Measurements from ENCODE around the gene MYO1G.
"Not testable (repeated sequence)": the region's sequence is repeated elsewhere in the genome, so short reads cannot be mapped to it uniquely, and the experiment has no call there.

The MYO1G gene

DNA sequence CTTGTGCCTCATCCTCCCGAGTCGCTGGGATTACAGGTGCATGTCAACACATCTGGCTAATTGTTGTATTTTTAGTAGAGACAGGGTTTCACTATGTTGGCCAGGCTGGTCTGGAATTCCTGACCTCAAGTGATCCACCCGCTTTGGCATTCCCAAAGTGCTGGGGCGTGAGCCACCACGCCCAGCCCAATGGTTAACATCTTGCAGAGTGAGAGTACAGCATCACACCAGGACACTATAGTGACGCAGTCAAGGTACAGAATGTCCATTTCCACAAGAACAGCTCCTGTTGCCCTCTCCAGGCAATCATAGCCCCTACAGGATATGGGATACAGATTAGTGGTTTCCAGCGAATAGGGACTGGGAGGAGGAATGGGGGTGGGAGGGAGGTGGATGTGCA lies 34.0 kb downstream of the MYO1G start:
- in situ Hi-C loops (cut with HindIII; ENCODE audit: low sequenced_read_pairs) = no loop called here
- TF ChIP-seq CTCF (IDR thresholded peaks at IDR 0.05; ENCODE audit: low read depth, low read length, missing control alignments) = no peak
- no peak for DNase-seq (ENCODE audit: low read depth)
- no peak overlapping the region for H3K4me3 ChIP-seq (ENCODE audit: low read depth, low read length)

DNA sequence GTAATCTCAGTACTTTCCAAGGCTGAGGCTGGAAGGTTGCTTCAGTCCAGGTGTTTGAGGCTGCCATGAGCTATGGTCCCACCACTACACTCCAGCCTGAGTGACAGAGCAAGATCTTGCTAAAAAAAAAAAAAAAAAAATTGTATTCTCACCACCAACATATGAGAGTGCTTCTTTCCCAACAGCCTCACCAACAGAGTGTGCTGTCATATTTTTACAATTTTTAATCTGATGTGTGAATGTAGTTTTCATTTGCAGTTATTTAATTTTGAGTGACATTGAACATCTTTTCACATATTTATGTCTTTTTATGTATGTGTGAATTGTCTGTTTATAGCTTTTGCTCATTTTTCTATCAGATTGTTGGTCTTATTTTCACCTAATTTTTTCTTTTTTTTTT lies 35.2 kb downstream of the MYO1G start:
- no peak overlapping the region for H3K4me3 ChIP-seq (ENCODE audit: low read depth, low read length)
- in situ Hi-C loops (cut with HindIII; ENCODE audit: low sequenced_read_pairs) = no loop called here
- no peak for DNase-seq (ENCODE audit: low read depth)
- no peak for TF ChIP-seq CTCF (IDR thresholded peaks at IDR 0.05; ENCODE audit: low read depth, low read length, missing control alignments)

DNA sequence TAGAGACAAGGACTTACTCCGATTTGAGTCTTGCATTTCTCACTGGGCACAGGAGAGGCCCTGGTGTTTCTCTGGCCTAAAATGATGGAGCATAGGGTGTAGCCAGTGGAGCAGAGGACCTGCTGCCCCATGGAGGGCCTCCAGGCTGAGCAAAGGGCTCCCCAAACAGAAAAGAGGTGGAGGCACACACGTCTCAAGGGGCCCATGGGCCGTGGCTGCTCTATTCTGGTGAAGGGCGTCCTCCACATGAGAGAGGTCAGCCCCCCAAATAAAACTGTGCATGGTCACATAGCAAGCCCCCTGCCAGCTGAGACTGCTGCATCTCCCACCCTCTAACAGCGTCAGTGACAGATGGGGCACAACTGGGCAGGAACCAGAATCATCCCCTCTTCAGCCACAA lies 41.4 kb downstream of the MYO1G start:
- H3K4me3 ChIP-seq (ENCODE audit: low read depth, low read length) = no peak overlapping the region
- no peak for TF ChIP-seq CTCF (IDR thresholded peaks at IDR 0.05; ENCODE audit: low read depth, low read length, missing control alignments)
- in situ Hi-C loops (cut with HindIII; ENCODE audit: low sequenced_read_pairs) = no loop called here

DNA sequence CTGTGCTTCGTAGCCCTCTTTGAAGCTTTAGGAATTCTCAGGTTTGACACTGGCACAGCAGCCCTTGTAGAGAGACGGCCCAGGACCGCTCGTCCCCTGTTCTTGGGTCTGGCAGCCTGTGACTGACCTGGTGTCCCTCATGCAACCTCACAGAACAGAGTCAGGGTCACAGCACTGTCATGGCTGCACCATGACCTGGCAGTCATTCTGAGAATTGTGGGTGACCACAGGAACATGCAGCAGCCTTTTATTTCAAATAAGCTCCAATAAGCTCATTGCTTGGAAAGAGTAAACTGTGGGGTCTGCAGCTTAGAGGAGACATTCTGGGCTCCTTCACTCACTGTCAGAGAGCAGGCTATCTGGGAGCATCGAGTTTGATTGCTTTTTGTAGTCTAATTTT lies 42.5 kb downstream of the MYO1G start:
- H3K4me3 ChIP-seq (ENCODE audit: low read depth, low read length) = no peak overlapping the region
- in situ Hi-C loops (cut with HindIII; ENCODE audit: low sequenced_read_pairs) = no loop called here
- DNase-seq (ENCODE audit: low read depth) = no peak
- TF ChIP-seq CTCF (IDR thresholded peaks at IDR 0.05; ENCODE audit: low read depth, low read length, missing control alignments) = no peak

More for the DNA sequence above, 41.4 kb downstream of the MYO1G start:
- no peak for DNase-seq (ENCODE audit: low read depth)

- no peak for DNase-seq (ENCODE audit: low read depth)
- in situ Hi-C loops (cut with HindIII; ENCODE audit: low sequenced_read_pairs) = no loop called here
- TF ChIP-seq CTCF (IDR thresholded peaks at IDR 0.05; ENCODE audit: low read depth, low read length, missing control alignments) = no peak
- no peak overlapping the region for H3K4me3 ChIP-seq (ENCODE audit: low read depth, low read length)
Measured at GRCh38 chr7:44935583-44935982, 43.2 kb downstream of the MYO1G start.

GRCh38 chr7:44935016-44935415 lies 43.8 kb downstream of the MYO1G start:
- DNase-seq (ENCODE audit: low read depth) = no peak
- H3K4me3 ChIP-seq (ENCODE audit: low read depth, low read length) = no peak overlapping the region
- in situ Hi-C loops (cut with HindIII; ENCODE audit: low sequenced_read_pairs) = no loop called here
- TF ChIP-seq CTCF (IDR thresholded peaks at IDR 0.05; ENCODE audit: low read depth, low read length, missing control alignments) = no peak

GRCh38 chr7:44934510-44934909 lies 44.3 kb downstream of the MYO1G start:
- DNase-seq (ENCODE audit: low read depth); in situ Hi-C loops (cut with HindIII; ENCODE audit: low sequenced_read_pairs); H3K4me3 ChIP-seq (ENCODE audit: low read depth, low read length): not testable (repeated sequence)

Measured in astrocyte of the cerebellum (primary cell).